GM19240 (cell line): Measurements from ENCODE around the gene GRK6.

ENCODE experiments used
- DNase-seq: peaks from one replicate; pipeline ENCODE4 v3.0.0; 2011; ENCODE audit warnings: low spot score; ENCODE audit not compliant: insufficient read length

The GRK6 gene

GRCh38 chr5:177469750-177470525 lies 43.5 kb downstream of the GRK6 start:
- no peak for DNase-seq

- no peak for DNase-seq
Measured at GRCh38 chr5:177470759-177471536, 44.5 kb downstream of the GRK6 start.

- no peak for DNase-seq
Measured at GRCh38 chr5:177471610-177472356, 45.3 kb downstream of the GRK6 start.

DNA sequence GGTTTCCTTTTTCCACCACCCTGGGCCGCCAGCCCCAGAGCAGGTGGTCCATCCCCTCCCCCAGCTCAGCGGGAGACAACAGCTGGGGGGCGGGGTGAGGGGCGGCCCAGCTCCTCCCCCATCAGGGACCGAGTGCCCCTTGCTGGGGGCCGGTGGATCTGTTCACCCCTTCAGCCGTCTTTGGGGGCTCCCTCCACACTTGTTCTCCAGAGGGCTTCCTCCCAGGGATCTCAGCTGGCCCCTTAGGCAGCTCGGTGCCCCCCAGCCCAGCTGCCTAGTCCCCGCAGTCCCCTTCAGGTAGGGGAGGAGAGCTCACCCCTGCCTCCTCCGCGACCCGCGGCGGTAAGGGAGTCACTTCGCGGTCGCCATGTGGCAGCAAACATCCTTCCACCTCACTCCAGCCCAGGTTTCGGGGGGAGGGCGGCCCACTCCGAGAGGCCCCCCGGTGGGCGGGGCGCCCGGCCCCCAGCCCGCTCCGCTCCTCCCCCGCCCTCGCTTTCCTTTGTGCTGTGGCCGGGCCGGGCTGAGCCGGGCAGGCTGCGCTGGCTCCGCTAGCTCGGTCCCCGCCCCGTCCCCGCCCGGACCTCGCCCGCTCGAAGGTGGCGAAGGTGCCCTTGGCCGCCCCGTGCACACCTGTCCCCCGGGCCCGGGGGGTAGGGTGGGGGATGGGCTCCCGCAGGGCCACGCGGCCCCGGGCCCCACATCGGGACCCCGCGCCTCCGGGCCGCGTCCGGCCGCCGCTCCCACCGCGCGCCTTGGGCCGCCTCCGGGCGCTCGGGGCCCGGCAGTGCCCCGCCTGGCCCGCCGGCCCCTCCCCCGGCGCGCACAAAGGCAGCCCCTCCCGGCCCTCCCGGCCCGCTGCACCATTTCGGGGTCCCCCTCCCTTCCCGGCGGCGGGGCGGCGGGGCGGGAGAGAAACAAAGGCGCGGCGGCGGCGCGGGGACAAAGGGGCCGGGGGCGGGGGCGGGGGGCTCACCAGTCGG lies 46.3 kb downstream of the GRK6 start:
- peak; percentile 74 for DNase-seq

DNA sequence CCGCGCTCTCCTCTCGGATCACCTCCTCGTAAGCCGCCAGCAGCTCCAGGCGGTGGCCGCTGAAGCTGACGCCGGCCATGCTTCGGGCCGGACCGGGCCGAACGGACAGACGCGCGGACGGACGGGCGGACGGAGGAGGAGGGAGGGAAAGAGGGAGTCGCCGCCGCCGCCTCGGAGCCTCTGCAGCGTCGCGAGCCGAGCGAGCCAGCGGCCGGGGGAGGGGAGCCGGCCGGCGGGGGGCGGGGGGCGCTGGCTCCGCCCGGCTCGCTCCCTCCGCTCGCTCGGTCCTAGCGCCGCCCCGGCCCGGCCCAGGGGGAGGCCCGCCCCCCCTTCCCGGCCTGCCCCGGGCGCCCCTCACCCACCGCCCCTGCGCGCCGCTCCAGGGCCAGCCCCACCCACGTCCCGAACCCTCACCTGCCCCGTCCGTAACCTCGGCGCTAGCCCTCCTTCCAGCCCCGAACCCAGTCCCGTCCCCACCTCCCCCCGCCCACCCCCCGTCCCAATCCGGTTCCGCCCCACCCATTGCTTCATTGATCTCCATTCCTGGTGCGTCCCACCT lies 47.0 kb downstream of the GRK6 start, which contains the start of gene DBN1:
DBN1 (minus strand) TSS at position 192 of the 559 bp plus-strand sequence; CDS start at position 79, 113 bp downstream.
- DNase-seq, result no peak

DNA sequence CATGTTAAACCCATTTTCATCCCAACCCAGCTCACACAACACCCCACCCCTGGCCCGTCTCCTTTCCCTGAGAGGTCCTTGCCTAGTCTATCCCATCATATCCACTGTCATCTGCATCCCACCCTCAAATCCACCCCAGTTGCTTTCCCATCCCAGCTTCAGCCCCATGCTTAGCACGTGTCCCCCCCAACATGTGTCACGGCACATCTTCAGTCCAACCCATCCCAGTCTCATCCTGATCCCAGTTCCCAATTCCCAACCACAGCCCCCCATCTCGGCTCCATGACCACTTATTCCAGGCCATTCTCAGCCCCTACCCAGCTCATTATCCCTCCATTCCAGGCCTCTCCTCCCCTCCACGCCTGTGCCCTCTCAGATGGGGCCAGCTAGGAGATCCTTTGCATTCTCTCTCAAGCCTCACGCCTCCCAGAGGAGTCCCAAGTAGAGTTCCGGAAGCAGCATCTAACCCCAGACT lies 47.6 kb downstream of the GRK6 start:
- DNase-seq, result no peak

GRCh38 chr5:177474846-177475562 lies 48.5 kb downstream of the GRK6 start:
- no peak for DNase-seq

DNA sequence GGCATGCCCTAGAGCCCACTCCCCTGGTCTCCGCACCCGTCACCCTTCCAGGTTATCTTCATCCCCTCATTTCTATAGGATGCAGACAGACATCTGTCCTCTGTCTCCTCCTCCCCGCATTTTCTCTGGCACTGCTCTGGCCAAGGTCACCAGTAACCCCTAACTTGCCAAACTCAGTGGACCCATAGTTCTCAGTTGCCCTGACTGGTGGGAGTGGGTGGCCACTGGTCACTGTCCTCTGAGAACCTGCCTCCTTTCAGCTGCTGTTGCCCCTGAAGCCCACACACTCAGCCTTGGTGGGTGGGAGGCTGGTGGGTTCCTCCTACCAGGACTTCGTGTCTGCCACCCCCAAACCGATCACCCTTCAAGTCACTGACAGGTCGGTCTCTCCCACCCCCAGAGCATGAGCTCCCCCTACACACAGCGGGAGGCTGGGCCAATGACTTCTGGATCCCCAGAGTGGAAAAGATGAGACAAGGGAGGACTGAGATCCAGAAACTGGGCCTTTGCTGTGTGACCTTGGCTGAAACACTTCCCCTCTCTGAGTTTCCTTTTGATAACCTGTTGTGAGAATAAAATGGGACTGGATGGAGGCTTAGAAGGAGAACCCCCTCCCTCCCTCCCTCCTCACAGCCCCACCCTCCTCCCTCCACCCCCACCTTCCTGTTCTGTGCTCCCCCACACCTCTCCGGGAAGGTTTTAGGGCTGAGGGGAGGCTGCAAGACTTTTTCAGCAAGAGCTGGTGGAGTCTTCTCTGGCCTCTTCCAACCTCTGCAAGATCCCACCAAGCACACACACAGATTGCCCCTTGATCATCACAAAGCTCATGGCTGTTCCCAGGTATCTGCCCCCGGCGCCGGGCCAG lies 49.3 kb downstream of the GRK6 start:
- DNase-seq, result no peak

- DNase-seq, result no peak
Measured at GRCh38 chr5:177476531-177477233, 50.2 kb downstream of the GRK6 start.

- DNase-seq, result no peak
Measured at GRCh38 chr5:177477701-177478477, 51.4 kb downstream of the GRK6 start.

DNA sequence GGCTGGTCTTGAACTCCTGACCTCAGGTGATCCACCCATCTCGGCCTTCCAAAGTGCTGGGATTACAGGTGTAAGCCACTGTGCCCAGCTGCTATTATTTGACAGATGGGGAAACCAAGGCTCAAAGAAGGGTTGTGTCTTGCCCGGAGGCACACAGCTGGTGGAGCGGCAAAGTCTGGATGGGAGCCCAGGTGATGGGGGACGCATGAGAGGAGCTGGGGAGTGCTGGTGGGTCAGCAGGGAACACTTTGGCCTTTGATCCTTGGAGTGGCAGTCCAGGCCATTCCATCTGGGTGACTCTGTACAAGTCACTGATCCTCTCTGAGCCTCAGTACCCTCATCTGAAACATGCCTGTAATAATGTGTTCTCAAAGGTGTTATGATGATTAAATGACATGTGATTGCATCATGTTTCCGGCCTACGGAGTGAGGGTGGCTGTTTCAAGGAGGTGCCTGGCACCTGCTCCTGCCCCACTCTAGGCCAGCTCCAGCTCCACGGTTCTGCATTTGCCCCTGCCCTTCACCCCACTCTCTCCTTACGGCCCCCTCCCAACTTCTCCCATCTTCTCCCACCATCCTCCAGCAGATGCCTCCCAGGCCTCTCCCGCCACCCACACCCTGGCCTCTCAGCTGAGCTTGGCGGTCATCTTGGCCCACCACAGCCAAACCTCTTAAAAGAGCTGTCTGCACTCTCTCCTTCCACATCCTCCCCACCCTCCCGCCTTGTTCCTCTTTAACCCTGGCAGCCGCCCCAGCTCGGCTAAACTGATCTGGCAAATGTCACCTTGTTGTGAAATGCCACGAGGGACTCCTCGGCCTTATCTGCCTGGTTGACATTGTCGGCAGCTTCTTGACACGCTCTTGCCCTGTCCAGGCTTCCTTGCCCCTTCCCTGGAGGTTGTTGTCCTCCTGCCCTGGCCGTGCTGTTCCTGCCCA lies 52.5 kb downstream of the GRK6 start:
- DNase-seq, result no peak

GRCh38 chr5:177479774-177480173 lies 53.3 kb downstream of the GRK6 start:
- DNase-seq, result no peak

DNA sequence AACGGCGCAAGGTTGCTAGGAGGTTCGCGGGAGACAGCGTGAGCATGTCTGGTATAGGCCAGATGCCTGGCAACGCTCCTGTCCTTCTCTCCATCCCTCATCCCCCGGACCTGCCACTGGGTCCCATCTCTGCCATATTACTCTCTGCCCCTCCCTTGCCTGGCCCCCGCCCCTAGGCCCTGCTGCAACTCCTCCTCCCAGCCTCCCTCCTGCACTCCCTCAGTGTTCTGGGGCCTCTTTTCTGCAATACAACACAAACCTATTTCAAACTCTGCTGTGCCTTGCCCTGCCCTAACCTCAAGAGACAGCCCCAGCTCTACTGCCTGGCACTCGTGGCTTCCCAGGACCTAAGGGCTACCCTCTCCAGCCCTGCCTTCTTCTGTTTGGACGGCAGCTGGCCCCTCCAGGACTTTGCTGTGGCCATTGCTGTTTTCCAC lies 55.9 kb downstream of the GRK6 start:
- no peak for DNase-seq

DNA sequence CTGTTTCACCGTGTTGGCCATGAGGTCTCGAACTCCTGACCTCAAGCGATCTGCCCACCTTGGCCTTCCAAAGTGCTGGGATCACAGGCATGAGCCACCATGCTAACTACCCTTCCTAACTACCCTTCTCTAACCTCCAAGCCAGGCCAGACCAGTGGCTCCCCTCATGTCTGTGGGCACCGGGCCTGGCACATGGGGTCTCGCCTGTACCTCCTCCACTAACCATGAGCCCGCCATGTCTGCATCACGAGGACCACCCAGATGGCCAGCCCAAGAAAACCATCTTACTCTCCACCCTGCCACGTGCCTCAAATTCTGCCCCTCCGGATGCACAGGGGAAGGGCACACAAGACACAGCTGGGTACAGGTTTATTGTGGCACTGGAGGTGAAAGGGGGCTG lies 56.6 kb downstream of the GRK6 start:
- no peak for DNase-seq

DNA sequence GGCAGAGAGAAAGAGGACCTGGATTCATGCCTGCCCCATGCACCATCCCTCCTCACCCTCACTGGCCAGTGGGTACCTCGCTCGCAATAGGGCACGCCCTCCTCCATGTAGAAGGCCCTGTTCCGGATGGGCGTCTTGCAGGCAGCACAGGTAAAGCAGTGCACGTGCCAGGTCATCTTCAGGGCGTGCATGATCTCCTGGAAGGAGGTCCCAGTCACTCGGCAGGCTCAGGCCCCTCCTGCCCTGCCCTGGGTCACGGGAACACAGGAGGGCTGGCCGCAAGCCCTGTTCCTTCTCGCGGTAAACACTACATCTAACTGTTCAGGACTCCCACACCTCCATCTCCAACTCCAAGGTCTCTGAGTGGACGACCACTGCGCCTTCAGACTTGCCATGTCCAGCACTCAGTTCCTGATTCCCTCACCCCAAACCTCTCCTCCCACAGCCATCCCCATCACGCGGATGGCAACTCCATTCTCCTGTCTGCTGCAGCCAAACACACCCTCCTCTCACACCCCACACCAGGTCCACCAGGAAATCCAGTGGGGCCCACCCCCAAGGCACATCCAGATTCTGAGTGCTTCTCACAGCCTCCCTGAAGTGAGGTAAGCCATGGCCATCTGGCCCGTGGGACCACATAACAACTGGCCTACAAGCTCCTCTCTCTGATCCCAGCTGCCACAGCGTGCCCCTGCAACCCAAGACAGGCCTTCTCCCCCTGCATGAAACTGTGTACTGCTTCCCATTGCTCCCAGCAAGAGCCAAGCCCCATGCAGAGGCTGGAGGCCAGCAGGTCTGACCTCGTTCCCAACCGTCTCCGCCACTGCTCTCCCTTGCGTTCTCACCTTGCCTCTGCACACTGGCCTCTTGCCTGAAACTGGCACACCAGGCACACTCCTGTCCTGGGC lies 57.8 kb downstream of the GRK6 start:
- DNase-seq, result no peak
